ENCODE data around the gene KYAT1.
"Not testable (repeated sequence)": the region's sequence is repeated elsewhere in the genome, so short reads cannot be mapped to it uniquely, and the experiment has no call there.

KYAT1 gene

DNA sequence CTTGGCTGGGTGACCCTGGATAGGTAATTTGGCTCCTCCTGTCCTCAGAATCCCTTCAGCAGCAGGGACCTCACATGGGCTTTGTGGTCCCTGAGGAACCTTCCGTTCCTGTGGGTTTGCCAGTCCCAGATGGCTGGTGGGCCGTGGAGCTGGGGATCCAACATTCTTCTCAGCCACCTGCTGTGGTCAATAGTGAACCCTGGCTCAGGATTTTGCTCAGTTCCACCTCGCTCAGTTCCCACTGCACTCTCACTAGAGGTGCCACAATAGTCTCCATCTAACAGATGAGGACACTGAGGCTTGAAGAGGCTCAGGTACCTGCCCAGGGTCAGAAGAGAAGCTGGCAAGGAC lies 35.1 kb downstream of the KYAT1 start:
- Histone ChIP-seq H3K4ac (ENCODE audit: low read length) (no peak overlapping the region), H3K27ac (replicated peaks; ENCODE audit: low read length) (no peak overlapping the region), H2BK15ac (ENCODE audit: low read length) (no peak overlapping the region), H3K36me3 (replicated peaks in 1 of 2; ENCODE audit: control insufficient read depth in 2 of 2, insufficient read depth in 2 of 2, low read length in 2 of 2) (peaks cover 5 to 6% of the 10 kb centered on the region in 2 donors), H3K79me1 (ENCODE audit: low read depth, low read length) (peaks cover 4% of the 10 kb centered on the region), H3K14ac (ENCODE audit: low read length) (peak overlapping the region; percentile 56), H3K9me3 (replicated peaks in 1 of 2; ENCODE audit: control insufficient read depth in 2 of 2, insufficient read depth in 1 of 2, low read depth in 1 of 2, low read length in 2 of 2) (peaks cover 0 to 3% of the 10 kb centered on the region in 2 donors), H3K4me1 (ENCODE audit: control insufficient read depth in 2 of 2, insufficient read depth in 1 of 2, low read depth in 1 of 2, low read length in 2 of 2) (no peaks in the 10 kb centered on the region), H2BK120ac (ENCODE audit: low read depth, low read length) (no peak overlapping the region), H3K27me3 (ENCODE audit: control insufficient read depth in 3 of 3, insufficient read depth in 3 of 3, low read depth in 1 of 3, low read length in 3 of 3) (no peaks in the 10 kb centered on the region), H3K4me3 (ENCODE audit: low read length in 2 of 2) (no peak overlapping the region), H2AK5ac (ENCODE audit: low read depth, low read length) (no peak overlapping the region), H3K23ac (ENCODE audit: low read depth, low read length, poor library complexity) (no peak overlapping the region), H2AFZ (ENCODE audit: low read length) (no peak overlapping the region), H3K18ac (ENCODE audit: low read length) (no peak overlapping the region), H3K4me2 (ENCODE audit: insufficient read depth, low read length, poor library complexity, severe bottlenecking) (no peak overlapping the region), H2BK12ac (ENCODE audit: low read length) (peak overlapping the region; percentile 22), H3K9ac (ENCODE audit: low read depth, low read length, poor library complexity) (no peak overlapping the region), H4K8ac (ENCODE audit: low read depth, low read length) (no peak overlapping the region), H4K91ac (ENCODE audit: low read depth, low read length, poor library complexity) (no peak overlapping the region), H2BK5ac (ENCODE audit: low read length) (no peak overlapping the region)
- WGBS, 2 donors (ENCODE audit: extremely low coverage in 2 of 2, insufficient read length in 2 of 2, insufficient replicate concordance in 1 of 2), result no CpG with 5 or more reads among the region's 3 CpGs
- no peak for DNase-seq (ENCODE audit: low spot score)

DNA sequence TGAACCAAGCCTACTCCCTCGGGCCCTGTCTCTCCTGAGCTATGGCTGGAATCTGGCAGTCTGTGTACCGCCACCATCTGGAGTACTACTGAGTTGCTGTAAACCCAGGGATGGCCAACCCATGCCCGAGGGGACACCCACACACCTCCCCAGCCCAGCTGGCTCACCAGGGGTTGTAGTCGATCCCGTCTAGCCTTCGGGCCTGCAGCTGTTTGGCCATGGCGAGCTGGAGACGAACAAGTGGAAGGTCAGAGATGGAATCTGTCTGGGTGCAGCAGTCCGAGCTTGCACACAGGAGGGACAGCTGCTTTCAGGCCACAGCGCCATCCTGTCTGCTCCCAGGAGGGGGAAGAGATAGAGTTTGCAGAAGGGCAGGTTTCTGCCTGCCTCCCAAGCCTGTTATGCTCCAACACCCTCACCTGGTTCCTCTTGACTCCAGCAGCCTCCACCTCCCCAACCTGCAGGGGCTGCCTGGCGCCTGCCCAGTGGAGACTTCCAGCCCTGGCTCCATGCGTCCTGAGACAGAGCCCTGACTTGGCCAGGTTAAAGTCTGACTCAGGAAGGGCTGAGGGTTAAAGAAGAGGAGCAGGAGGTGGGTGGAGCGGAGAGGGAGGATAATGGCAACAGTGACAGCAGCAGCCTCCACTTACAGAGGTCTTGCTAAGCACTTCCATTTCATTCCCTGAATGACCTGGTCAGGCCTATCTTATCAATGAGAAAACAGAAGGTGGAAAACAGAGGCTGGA lies 36.4 kb downstream of the KYAT1 start:
- Histone ChIP-seq H2BK5ac (ENCODE audit: low read length) (no peak overlapping the region), H2BK15ac (ENCODE audit: low read length) (no peak overlapping the region), H3K18ac (ENCODE audit: low read length) (peak overlapping the region; percentile 18), H3K36me3 (replicated peaks in 1 of 2; ENCODE audit: control insufficient read depth in 2 of 2, insufficient read depth in 2 of 2, low read length in 2 of 2) (peaks cover 5 to 9% of the 10 kb centered on the region in 2 donors), H2AK5ac (ENCODE audit: low read depth, low read length) (no peak overlapping the region), H3K23ac (ENCODE audit: low read depth, low read length, poor library complexity) (peak overlapping the region; percentile 44), H3K9me3 (replicated peaks in 1 of 2; ENCODE audit: control insufficient read depth in 2 of 2, insufficient read depth in 1 of 2, low read depth in 1 of 2, low read length in 2 of 2) (peaks cover 0 to 3% of the 10 kb centered on the region in 2 donors), H3K4me3 (ENCODE audit: low read length in 2 of 2) (no peak overlapping the region), H4K91ac (ENCODE audit: low read depth, low read length, poor library complexity) (no peak overlapping the region), H3K27me3 (ENCODE audit: control insufficient read depth in 3 of 3, insufficient read depth in 3 of 3, low read depth in 1 of 3, low read length in 3 of 3) (no peaks in the 10 kb centered on the region), H4K8ac (ENCODE audit: low read depth, low read length) (no peak overlapping the region), H2AFZ (ENCODE audit: low read length) (no peak overlapping the region), H3K9ac (ENCODE audit: low read depth, low read length, poor library complexity) (no peak overlapping the region), H3K27ac (replicated peaks; ENCODE audit: low read length) (no peak overlapping the region), H3K4me1 (ENCODE audit: control insufficient read depth in 2 of 2, insufficient read depth in 1 of 2, low read depth in 1 of 2, low read length in 2 of 2) (no peaks in the 10 kb centered on the region), H3K14ac (ENCODE audit: low read length) (no peak overlapping the region), H2BK120ac (ENCODE audit: low read depth, low read length) (no peak overlapping the region), H3K4ac (ENCODE audit: low read length) (no peak overlapping the region), H2BK12ac (ENCODE audit: low read length) (no peak overlapping the region), H3K4me2 (ENCODE audit: insufficient read depth, low read length, poor library complexity, severe bottlenecking) (no peak overlapping the region), H3K79me1 (ENCODE audit: low read depth, low read length) (peaks cover 4% of the 10 kb centered on the region)
- WGBS, 2 donors (ENCODE audit: extremely low coverage in 2 of 2, insufficient read length in 2 of 2, insufficient replicate concordance in 1 of 2), result no CpG with 5 or more reads among the region's 13 CpGs
- DNase-seq (ENCODE audit: low spot score), result no peak

DNA sequence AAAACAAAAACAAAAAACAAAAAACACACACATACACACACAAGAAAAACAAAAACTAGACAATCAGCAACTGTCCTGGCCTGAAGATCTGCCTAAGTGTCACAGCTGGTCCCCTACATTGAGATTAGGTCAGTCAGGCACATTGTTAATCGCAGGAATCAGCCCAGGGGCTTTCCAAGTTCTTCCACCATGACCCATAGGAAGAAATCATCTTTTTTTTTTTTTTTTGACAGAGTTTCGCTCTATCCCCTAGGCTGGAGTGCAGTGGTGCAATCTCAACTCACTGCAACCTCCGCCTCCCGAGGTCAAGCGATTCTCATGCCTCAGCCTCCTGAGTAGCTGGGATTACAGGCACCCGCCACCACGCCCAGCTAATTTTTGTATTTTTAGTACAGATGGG lies 38.6 kb downstream of the KYAT1 start:
- no CpG with 5 or more reads among the region's 7 CpGs for WGBS, 2 donors (ENCODE audit: extremely low coverage in 2 of 2, insufficient read length in 2 of 2, insufficient replicate concordance in 1 of 2)
- H3K79me1 ChIP-seq (ENCODE audit: low read depth, low read length), result not testable (repeated sequence)

DNA sequence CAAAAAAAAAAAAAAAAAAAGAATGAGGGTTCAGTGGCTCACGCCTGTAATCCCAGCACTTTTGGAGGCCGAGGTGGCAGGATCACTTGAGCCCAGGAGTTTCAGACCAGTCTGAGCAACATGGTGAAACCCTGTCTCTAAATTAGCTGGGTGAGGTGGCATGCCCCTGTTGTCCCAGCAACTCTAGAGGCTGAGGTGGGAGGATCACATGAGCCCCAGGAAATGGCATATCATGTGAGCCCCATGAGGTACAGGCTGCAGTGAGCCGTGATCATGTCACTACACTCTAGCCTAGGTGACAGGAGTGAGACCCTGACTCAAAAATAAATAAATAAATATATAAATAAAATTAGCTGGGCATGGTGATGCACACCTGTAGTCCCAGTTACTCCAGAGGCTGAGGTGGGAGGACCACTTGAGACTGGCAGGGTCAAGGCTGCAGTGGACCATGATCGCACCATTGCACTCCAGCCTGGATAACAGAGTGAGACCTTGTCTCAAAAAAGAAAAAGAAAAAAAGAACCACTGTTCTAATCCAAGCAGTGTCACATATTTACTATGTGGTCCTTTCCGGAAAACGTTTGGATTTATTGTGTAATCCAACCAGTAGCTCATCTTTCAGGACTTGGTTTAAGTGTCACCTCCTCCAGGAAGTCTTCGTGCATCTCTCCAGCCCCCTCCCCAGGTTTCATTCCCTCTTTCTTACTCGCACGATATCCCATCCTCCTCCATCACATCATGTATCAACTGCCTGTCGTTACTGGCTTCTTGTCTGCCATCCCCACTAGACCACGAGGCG lies 39.9 kb downstream of the KYAT1 start:
- Histone ChIP-seq H3K9me3 (replicated peaks in 1 of 2; ENCODE audit: control insufficient read depth in 2 of 2, insufficient read depth in 1 of 2, low read depth in 1 of 2, low read length in 2 of 2) (no peaks in the 10 kb centered on the region), H3K79me1 (ENCODE audit: low read depth, low read length) (peaks cover 5% of the 10 kb centered on the region)

More for the DNA sequence above, 38.6 kb downstream of the KYAT1 start:
- not testable (repeated sequence) for H3K9ac ChIP-seq (ENCODE audit: low read depth, low read length, poor library complexity); H3K27ac ChIP-seq (replicated peaks; ENCODE audit: low read length); H3K23ac ChIP-seq (ENCODE audit: low read depth, low read length, poor library complexity); H2BK5ac ChIP-seq (ENCODE audit: low read length); H4K8ac ChIP-seq (ENCODE audit: low read depth, low read length); H3K4me3 ChIP-seq (ENCODE audit: low read length in 2 of 2); H2BK120ac ChIP-seq (ENCODE audit: low read depth, low read length); H2BK12ac ChIP-seq (ENCODE audit: low read length); H3K27me3 ChIP-seq (ENCODE audit: control insufficient read depth in 3 of 3, insufficient read depth in 3 of 3, low read depth in 1 of 3, low read length in 3 of 3); DNase-seq (ENCODE audit: low spot score); H4K91ac ChIP-seq (ENCODE audit: low read depth, low read length, poor library complexity); H3K18ac ChIP-seq (ENCODE audit: low read length); H3K4me2 ChIP-seq (ENCODE audit: insufficient read depth, low read length, poor library complexity, severe bottlenecking); H2BK15ac ChIP-seq (ENCODE audit: low read length); H3K4me1 ChIP-seq (ENCODE audit: control insufficient read depth in 2 of 2, insufficient read depth in 1 of 2, low read depth in 1 of 2, low read length in 2 of 2); H3K14ac ChIP-seq (ENCODE audit: low read length); H3K9me3 ChIP-seq (replicated peaks in 1 of 2; ENCODE audit: control insufficient read depth in 2 of 2, insufficient read depth in 1 of 2, low read depth in 1 of 2, low read length in 2 of 2); H2AFZ ChIP-seq (ENCODE audit: low read length); H2AK5ac ChIP-seq (ENCODE audit: low read depth, low read length); H3K4ac ChIP-seq (ENCODE audit: low read length)
- H3K36me3 ChIP-seq (replicated peaks in 1 of 2; ENCODE audit: control insufficient read depth in 2 of 2, insufficient read depth in 2 of 2, low read length in 2 of 2), result peaks cover 5 to 11% of the 10 kb centered on the region in 2 donors

More for the DNA sequence above, 39.9 kb downstream of the KYAT1 start:
- H2BK12ac ChIP-seq (ENCODE audit: low read length), result no peak overlapping the region
- no peak overlapping the region for H3K23ac ChIP-seq (ENCODE audit: low read depth, low read length, poor library complexity)
- no peaks in the 10 kb centered on the region for H3K4me1 ChIP-seq (ENCODE audit: control insufficient read depth in 2 of 2, insufficient read depth in 1 of 2, low read depth in 1 of 2, low read length in 2 of 2)
- H3K27me3 ChIP-seq (ENCODE audit: control insufficient read depth in 3 of 3, insufficient read depth in 3 of 3, low read depth in 1 of 3, low read length in 3 of 3), result no peaks in the 10 kb centered on the region
- H3K27ac ChIP-seq (replicated peaks; ENCODE audit: low read length), result no peak overlapping the region
- H3K9ac ChIP-seq (ENCODE audit: low read depth, low read length, poor library complexity), result no peak overlapping the region
- H3K4me3 ChIP-seq (ENCODE audit: low read length in 2 of 2), result no peak overlapping the region
- H3K4ac ChIP-seq (ENCODE audit: low read length), result no peak overlapping the region
- H3K18ac ChIP-seq (ENCODE audit: low read length), result no peak overlapping the region
- no peak overlapping the region for H3K4me2 ChIP-seq (ENCODE audit: insufficient read depth, low read length, poor library complexity, severe bottlenecking)
- no peak overlapping the region for H3K14ac ChIP-seq (ENCODE audit: low read length)
- no peak overlapping the region for H4K91ac ChIP-seq (ENCODE audit: low read depth, low read length, poor library complexity)
- H2AFZ ChIP-seq (ENCODE audit: low read length), result no peak overlapping the region
- no peak overlapping the region for H2BK5ac ChIP-seq (ENCODE audit: low read length)
- no peak for DNase-seq (ENCODE audit: low spot score)
- H2BK15ac ChIP-seq (ENCODE audit: low read length), result no peak overlapping the region
- WGBS, 2 donors (ENCODE audit: extremely low coverage in 2 of 2, insufficient read length in 2 of 2, insufficient replicate concordance in 1 of 2), result 100% methylated on average over 2 of the region's 12 CpGs; no CpG with 5 or more reads in 1 of the 2 donors
- H2BK120ac ChIP-seq (ENCODE audit: low read depth, low read length), result no peak overlapping the region
- no peak overlapping the region for H4K8ac ChIP-seq (ENCODE audit: low read depth, low read length)
- no peak overlapping the region for H2AK5ac ChIP-seq (ENCODE audit: low read depth, low read length)
- H3K36me3 ChIP-seq (replicated peaks in 1 of 2; ENCODE audit: control insufficient read depth in 2 of 2, insufficient read depth in 2 of 2, low read length in 2 of 2), result peaks cover 5 to 18% of the 10 kb centered on the region in 2 donors
